Caco-2 (cell line): ENCODE measurements around the gene MAGI1. TPM values are rescaled to one million over a fixed set of nuclear protein-coding genes. Genes with fewer than 3 reads are reported as not detected.

Source experiments
- BruUV-seq: library from RNA; stranded (reverse); fragments of 400-500 nt; replicated peaks from 2 replicates; lab custom pipeline; 2021; lab: Mats Ljungman, UMichigan
- CTCF ChIA-PET: fragments of 300-600 bp; sonication (Branson Sonifier 250); formaldehyde crosslinking; loops from one replicate; lab custom pipeline; 2022; ENCODE audit warnings: antibody characterized with exemption; lab: Charles Lee
- POLR2A ChIA-PET: fragments of 300-600 bp; sonication (Branson Sonifier 250); formaldehyde crosslinking; loops from one replicate; lab custom pipeline; 2022; ENCODE audit warnings: antibody characterized with exemption; lab: Charles Lee
- DNase-seq, 2 experiments: peaks; one replicate each; pipeline versions ENCODE4 v3.0.0 to v3.0.0-alpha.2; 2020 to 2022
- H3K27me3 ChIP-seq: replicated peaks from 2 replicates; pipeline ENCODE4 v1.6.0; 2011; ENCODE audit warnings: low read length; ENCODE audit not compliant: control insufficient read depth, insufficient read depth
- H3K36me3 ChIP-seq: 2 replicates; pipeline ENCODE4 v1.5.1; 2011; ENCODE audit warnings: low read length; ENCODE audit not compliant: control insufficient read depth, insufficient read depth
- H3K4me1 ChIP-seq: fragments of 250-450 bp; sonication (Bioruptor Pico); 2 replicates; pipeline ENCODE4 v1.5.1; 2020; ENCODE audit warnings: mild to moderate bottlenecking
- H3K4me3 ChIP-seq: 2 replicates; pipeline ENCODE4 v1.5.1; 2011; ENCODE audit warnings: low read depth, mild to moderate bottlenecking, control low read depth, low read length
- H3K9me3 ChIP-seq: fragments of 250-450 bp; sonication (Bioruptor Pico); 2 replicates; pipeline ENCODE4 v1.5.1; 2020; ENCODE audit warnings: mild to moderate bottlenecking, moderate library complexity
- H3K27ac Mint-ChIP-seq: one replicate; pipeline ENCODE4 v1.8.0; 2022; ENCODE audit warnings: mixed read lengths; ENCODE audit not compliant: unreplicated experiment
- H3K27me3 Mint-ChIP-seq: one replicate; pipeline ENCODE4 v1.8.0; 2022; ENCODE audit warnings: mixed read lengths; ENCODE audit not compliant: insufficient read depth, unreplicated experiment
- H3K36me3 Mint-ChIP-seq: one replicate; pipeline ENCODE4 v1.8.0; 2022; ENCODE audit warnings: mild to moderate bottlenecking, mixed read lengths; ENCODE audit not compliant: insufficient read depth, unreplicated experiment
- H3K4me1 Mint-ChIP-seq: one replicate; pipeline ENCODE4 v1.8.0; 2022; ENCODE audit warnings: low read depth, mixed read lengths; ENCODE audit not compliant: unreplicated experiment
- H3K4me3 Mint-ChIP-seq: one replicate; pipeline ENCODE4 v1.8.0; 2022; ENCODE audit warnings: mild to moderate bottlenecking, moderate library complexity, mixed read lengths; ENCODE audit not compliant: unreplicated experiment
- H3K9me3 Mint-ChIP-seq: one replicate; pipeline ENCODE4 v1.8.0; 2022; ENCODE audit warnings: mixed read lengths; ENCODE audit not compliant: unreplicated experiment
- CTCF ChIP-seq, 2 experiments: fragments of 200-600 bp in 1 of 2; IDR thresholded peaks; 1 replicate in 1 of 2; 2 replicates in 1 of 2; pipeline versions ENCODE4 v1.5.1 to v1.8.0; 2011 to 2022; ENCODE audit warnings: antibody characterized with exemption in 1 of 2, control low read depth in 1 of 2, inconsistent platforms in 1 of 2, low read depth in 1 of 2, low read length in 1 of 2, mild to moderate bottlenecking in 1 of 2, moderate library complexity in 1 of 2; ENCODE audit not compliant: insufficient read depth in 1 of 2, severe bottlenecking in 1 of 2, unreplicated experiment in 1 of 2
- intact Hi-C: fragments of 100-400 bp; cut with micrococcal nuclease; formaldehyde crosslinking; loops from one replicate; pipeline ENCODE4 v1.10.0; 2022; ENCODE audit not compliant: unreplicated experiment
- total RNA-seq: library from RNA; stranded (reverse); gene quantifications from 2 replicates; pipeline ENCODE4 v1.2.3, GENCODE V29; 2022

The MAGI1 gene
- total RNA-seq, 1 experiment from 2014 or later, result 64.9 TPM

GRCh38 chr3:65752636-65753035 is 286.1 kb downstream of the MAGI1 start:
- Histone ChIP-seq H3K4me1 (no peaks in the 10 kb centered on the region), H3K4me3 (no peak overlapping the region), H3K36me3 (no peaks in the 10 kb centered on the region), H3K9me3 (no peaks in the 10 kb centered on the region), H3K27me3 (no peaks in the 10 kb centered on the region)
- intact Hi-C loops, result loop anchor here (5.0 kb wide), 1 partner anchor 315 kb away; no protein-coding TSS in a partner anchor
- POLR2A ChIA-PET, result no interaction called here
- no peak for DNase-seq
- H3K4me1 Mint-ChIP-seq, result peaks cover 6% of the 10 kb centered on the region
- no peak overlapping the region for H3K4me3 Mint-ChIP-seq
- H3K36me3 Mint-ChIP-seq, result peaks cover 5% of the 10 kb centered on the region
- CTCF ChIA-PET, result no interaction called here
- H3K27me3 Mint-ChIP-seq, result no peaks in the 10 kb centered on the region
- no TSS peak for BruUV-seq
- peak overlapping the region; percentile 50 for H3K27ac Mint-ChIP-seq
- no peak for TF ChIP-seq CTCF (IDR thresholded peaks at IDR 0.05; ENCODE audit: insufficient read depth in 1 of 2, low read depth in 1 of 2, low read length in 1 of 2, severe bottlenecking in 1 of 2, unreplicated experiment in 1 of 2)
- no peaks in the 10 kb centered on the region for H3K9me3 Mint-ChIP-seq

- no peaks in the 10 kb centered on the region for H3K27me3 ChIP-seq
- Mint-ChIP-seq H3K9me3 (no peaks in the 10 kb centered on the region), H3K4me1 (peaks cover 6% of the 10 kb centered on the region), H3K27ac (no peak overlapping the region), H3K36me3 (peaks cover 5% of the 10 kb centered on the region), H3K4me3 (no peak overlapping the region), H3K27me3 (no peaks in the 10 kb centered on the region)
- no peaks in the 10 kb centered on the region for H3K4me1 ChIP-seq
- peak; percentile 37 to 60 for DNase-seq
- peak; percentile 66 for TF ChIP-seq CTCF (IDR thresholded peaks at IDR 0.05; ENCODE audit: insufficient read depth in 1 of 2, low read depth in 1 of 2, low read length in 1 of 2, severe bottlenecking in 1 of 2, unreplicated experiment in 1 of 2)
- no peaks in the 10 kb centered on the region for H3K36me3 ChIP-seq
- ChIA-PET CTCF (interaction anchor here (0.7 to 1.4 kb wide), 3 partner anchors 10 to 312 kb away, joined by 3 to 6 read pairs (median 5); no protein-coding TSS in a partner anchor), POLR2A (interaction anchor here (0.6 kb wide), 1 partner anchor 212 kb away, joined by 4 read pairs; no protein-coding TSS in a partner anchor)
- H3K4me3 ChIP-seq, result no peak overlapping the region
- intact Hi-C loops, result loop anchor here (5.0 kb wide), 1 partner anchor 314 kb away; no protein-coding TSS in a partner anchor
- no TSS peak for BruUV-seq
- H3K9me3 ChIP-seq, result no peaks in the 10 kb centered on the region
Observed at GRCh38 chr3:65751123-65751700, 287.5 kb downstream of the MAGI1 start.

GRCh38 chr3:65749066-65749465 is 289.7 kb downstream of the MAGI1 start:
- no peaks in the 10 kb centered on the region for H3K36me3 ChIP-seq
- no peak overlapping the region for H3K4me3 ChIP-seq
- no TSS peak for BruUV-seq
- no peak for TF ChIP-seq CTCF (IDR thresholded peaks at IDR 0.05; ENCODE audit: insufficient read depth in 1 of 2, low read depth in 1 of 2, low read length in 1 of 2, severe bottlenecking in 1 of 2, unreplicated experiment in 1 of 2)
- CTCF ChIA-PET, result no interaction called here
- H3K4me1 ChIP-seq, result no peaks in the 10 kb centered on the region
- no peak for DNase-seq
- Mint-ChIP-seq H3K9me3 (no peaks in the 10 kb centered on the region), H3K27me3 (no peaks in the 10 kb centered on the region), H3K27ac (no peak overlapping the region), H3K4me1 (peaks cover 6% of the 10 kb centered on the region), H3K4me3 (no peak overlapping the region), H3K36me3 (peaks cover 5% of the 10 kb centered on the region)
- intact Hi-C loops, result no loop called here
- no peaks in the 10 kb centered on the region for H3K27me3 ChIP-seq
- POLR2A ChIA-PET, result no interaction called here
- no peaks in the 10 kb centered on the region for H3K9me3 ChIP-seq
